ENCODE results near the gene ZGPAT.

ZGPAT gene

DNA sequence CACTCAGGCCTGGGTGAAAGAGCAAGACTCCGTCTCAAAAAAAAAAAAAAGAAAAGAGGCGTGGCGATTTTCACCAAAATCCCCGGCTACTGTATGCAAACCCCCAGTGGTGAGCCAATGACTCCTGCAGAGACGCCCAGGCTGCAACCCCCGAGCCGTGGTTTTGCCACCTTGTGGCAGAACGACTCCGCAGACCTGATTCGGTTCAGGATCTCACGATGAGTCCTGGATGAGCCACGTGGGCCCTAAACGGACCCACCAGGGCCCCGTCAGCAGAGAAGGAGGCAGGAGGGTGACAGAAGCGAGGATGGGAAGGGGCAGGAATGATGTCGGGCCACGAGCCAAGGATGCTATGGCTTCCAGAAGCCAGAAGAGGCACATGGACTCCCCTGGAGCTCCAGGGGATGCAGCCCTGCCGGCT lies 74.2 kb downstream of the ZGPAT start:
- H3K27ac Mint-ChIP-seq, result no peak overlapping the region
- DNase-seq (ENCODE audit: low spot score), result no peak
- H3K36me3 Mint-ChIP-seq (ENCODE audit: low read depth), result no peaks in the 10 kb centered on the region
- H3K27me3 Mint-ChIP-seq (ENCODE audit: low read depth), result no peaks in the 10 kb centered on the region
- H3K4me3 Mint-ChIP-seq, result no peak overlapping the region
- peaks cover 8% of the 10 kb centered on the region for H3K4me1 Mint-ChIP-seq (ENCODE audit: low read depth)
- H3K9me3 Mint-ChIP-seq, result no peaks in the 10 kb centered on the region

DNA sequence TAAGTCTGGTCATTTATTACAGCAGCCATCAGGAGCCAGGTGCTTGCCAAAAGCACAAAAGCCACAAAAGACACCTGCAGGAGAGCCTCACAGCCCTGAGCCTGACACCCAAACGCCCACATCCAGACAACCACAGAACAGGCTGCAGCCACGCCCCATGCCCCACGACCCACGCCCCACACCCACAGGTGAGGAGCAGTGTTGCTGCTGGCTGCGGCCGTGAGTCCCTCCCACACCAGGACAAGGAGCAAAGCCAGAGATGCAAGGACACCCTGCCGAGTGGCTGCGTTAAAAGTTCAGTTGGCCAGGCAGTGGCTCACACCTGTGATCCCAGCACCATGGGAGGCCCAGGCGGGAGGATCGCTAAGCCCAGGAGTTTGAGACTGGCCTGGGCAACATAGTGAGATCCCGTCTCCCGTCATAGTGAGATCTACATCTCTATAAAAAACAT lies 74.7 kb downstream of the ZGPAT start:
- H3K27ac Mint-ChIP-seq, result peak overlapping the region; percentile 26
- no peak for DNase-seq (ENCODE audit: low spot score)
- no peak overlapping the region for H3K4me3 Mint-ChIP-seq
- H3K27me3 Mint-ChIP-seq (ENCODE audit: low read depth), result no peaks in the 10 kb centered on the region
- H3K9me3 Mint-ChIP-seq, result no peaks in the 10 kb centered on the region
- peaks cover 8% of the 10 kb centered on the region for H3K4me1 Mint-ChIP-seq (ENCODE audit: low read depth)
- no peaks in the 10 kb centered on the region for H3K36me3 Mint-ChIP-seq (ENCODE audit: low read depth)

DNA sequence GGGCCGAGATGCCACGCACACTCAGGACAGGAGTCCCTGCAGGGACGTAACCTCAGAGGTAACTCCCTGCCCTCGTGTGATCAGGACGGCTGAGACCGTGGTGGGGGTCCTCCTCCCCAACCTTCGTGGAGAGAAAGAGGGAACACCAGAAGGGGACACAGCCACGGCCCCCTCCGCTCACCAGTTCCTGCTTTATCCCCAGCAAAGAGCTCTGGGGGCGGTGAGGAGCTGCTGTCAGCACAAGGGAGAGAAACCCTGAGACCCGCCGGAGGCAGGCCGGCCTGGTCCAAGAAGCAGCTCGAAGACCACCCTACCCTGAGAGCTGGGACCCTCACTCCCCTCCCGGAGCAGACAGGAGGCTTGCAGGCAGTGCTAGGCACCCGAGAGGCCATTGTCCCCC lies 76.1 kb downstream of the ZGPAT start:
- Mint-ChIP-seq H3K4me1 (ENCODE audit: low read depth) (peaks cover 8% of the 10 kb centered on the region), H3K4me3 (no peak overlapping the region), H3K36me3 (ENCODE audit: low read depth) (no peaks in the 10 kb centered on the region), H3K27me3 (ENCODE audit: low read depth) (peaks cover 2% of the 10 kb centered on the region), H3K27ac (no peak overlapping the region), H3K9me3 (no peaks in the 10 kb centered on the region)
- no peak for DNase-seq (ENCODE audit: low spot score)

DNA sequence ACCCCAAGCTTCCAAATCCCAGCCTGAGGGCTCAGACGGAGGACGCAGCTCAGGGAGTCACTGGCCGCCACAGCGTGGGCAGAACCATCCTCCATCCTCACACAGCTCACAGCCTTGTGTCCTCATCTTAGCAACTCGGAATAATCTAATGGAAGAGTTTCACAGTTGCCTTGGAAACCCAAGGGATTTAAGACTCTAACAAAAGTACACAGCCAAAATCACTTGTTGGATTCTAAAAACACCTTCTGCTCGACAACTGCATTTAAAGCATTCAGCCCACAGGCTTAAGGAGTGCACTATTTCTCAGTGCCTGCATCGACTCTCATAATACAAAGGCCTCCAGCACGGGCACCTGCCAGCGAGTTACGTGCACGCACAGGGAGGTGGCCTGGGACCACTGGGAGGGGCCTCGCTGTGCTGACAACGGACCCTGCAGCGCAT lies 77.9 kb downstream of the ZGPAT start:
- peaks cover 2% of the 10 kb centered on the region for H3K27me3 Mint-ChIP-seq (ENCODE audit: low read depth)
- DNase-seq (ENCODE audit: low spot score), result no peak
- H3K4me1 Mint-ChIP-seq (ENCODE audit: low read depth), result peaks cover 8% of the 10 kb centered on the region
- H3K9me3 Mint-ChIP-seq, result no peaks in the 10 kb centered on the region
- no peaks in the 10 kb centered on the region for H3K36me3 Mint-ChIP-seq (ENCODE audit: low read depth)
- no peak overlapping the region for H3K27ac Mint-ChIP-seq
- no peak overlapping the region for H3K4me3 Mint-ChIP-seq

Data from T-helper 2 cell treated with Interferon-gamma antibody and Interleukin-4, amounts not matched to agents 5 μg/mL and 100 μg/mL, for 36 hours (primary cell).